ENCODE measurements around the gene KDM6A.
"Not testable (repeated sequence)": the region's sequence is repeated elsewhere in the genome, so short reads cannot be mapped to it uniquely, and the experiment has no call there.

Gene KDM6A

DNA sequence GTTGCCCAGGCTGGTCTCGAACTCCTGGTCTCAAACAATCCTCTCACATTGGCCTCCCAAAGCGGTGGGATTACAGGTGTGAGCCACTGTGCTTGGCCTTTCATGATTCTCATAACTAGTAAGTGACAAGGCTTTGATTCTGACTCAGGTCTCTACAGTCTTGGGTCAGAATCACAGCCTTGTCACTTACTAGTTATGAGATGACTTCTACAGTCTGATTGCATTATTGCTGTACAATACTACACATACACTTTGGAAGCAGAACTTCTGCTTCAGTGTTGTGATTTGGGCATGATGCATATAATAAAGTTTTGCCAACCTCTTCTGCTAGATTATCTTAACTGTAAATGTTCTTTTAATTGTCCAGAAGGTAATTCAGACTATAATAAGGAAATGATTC lies 123.3 kb downstream of the KDM6A start:
- H3K9me3 ChIP-seq (ENCODE audit: control insufficient read depth in 5 of 5, low read length in 5 of 5) = no peaks in the 10 kb centered on the region
- H3K9ac ChIP-seq (ENCODE audit: low read length in 5 of 5) = no peak overlapping the region
- H3K4me3 ChIP-seq (ENCODE audit: low read depth in 1 of 5, low read length in 5 of 5) = no peak overlapping the region
- H3K27me3 ChIP-seq (ENCODE audit: control insufficient read depth in 5 of 5, insufficient read depth in 4 of 5, low read length in 5 of 5) = no peaks in the 10 kb centered on the region
- no peaks in the 10 kb centered on the region for H3K36me3 ChIP-seq (ENCODE audit: control insufficient read depth in 5 of 5, insufficient read depth in 5 of 5, low read length in 5 of 5)
- peaks cover 0 to 22% (median 14%) of the 10 kb centered on the region in 5 donors for H3K4me1 ChIP-seq (ENCODE audit: control insufficient read depth in 5 of 5, insufficient read depth in 5 of 5, low read length in 5 of 5)
- H3K27ac ChIP-seq (ENCODE audit: low read depth, low read length) = no peak overlapping the region

DNA sequence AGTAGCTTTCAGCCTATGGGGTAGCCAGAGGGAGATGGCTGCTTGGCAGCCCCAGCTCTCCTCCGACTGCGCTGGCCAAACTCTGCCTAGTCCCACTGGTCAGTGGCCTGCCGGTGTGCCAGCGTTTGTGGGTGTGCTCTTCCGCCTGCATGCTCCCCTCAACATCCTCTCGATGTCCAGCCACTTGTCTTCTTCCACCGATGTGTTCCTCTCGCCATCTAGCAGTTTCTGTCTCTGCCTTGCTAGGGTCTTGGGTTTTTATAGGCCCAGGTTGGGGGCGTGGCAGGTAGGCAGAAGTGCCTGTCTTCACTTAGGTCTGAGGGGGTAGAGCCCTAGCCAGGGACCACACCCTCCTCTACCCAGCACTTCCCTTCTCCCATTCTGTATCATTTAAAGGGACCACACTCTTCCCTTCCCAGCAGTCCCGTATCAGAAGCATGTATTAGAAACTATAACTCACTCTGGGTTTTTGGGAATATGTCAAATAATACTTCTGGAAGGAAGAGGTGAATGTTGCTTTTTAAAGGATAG lies 124.4 kb downstream of the KDM6A start:
- H3K27me3 ChIP-seq (ENCODE audit: control insufficient read depth in 5 of 5, insufficient read depth in 4 of 5, low read length in 5 of 5) = no peaks in the 10 kb centered on the region
- no peak overlapping the region for H3K27ac ChIP-seq (ENCODE audit: low read depth, low read length)
- H3K9ac ChIP-seq (ENCODE audit: low read length in 5 of 5) = no peak overlapping the region
- peak overlapping the region in 1 of 5 donors; percentile 18 for H3K4me3 ChIP-seq (ENCODE audit: low read depth in 1 of 5, low read length in 5 of 5)
- peaks cover 0 to 27% (median 14%) of the 10 kb centered on the region in 5 donors for H3K4me1 ChIP-seq (ENCODE audit: control insufficient read depth in 5 of 5, insufficient read depth in 5 of 5, low read length in 5 of 5)
- H3K9me3 ChIP-seq (ENCODE audit: control insufficient read depth in 5 of 5, low read length in 5 of 5) = no peaks in the 10 kb centered on the region
- no peaks in the 10 kb centered on the region for H3K36me3 ChIP-seq (ENCODE audit: control insufficient read depth in 5 of 5, insufficient read depth in 5 of 5, low read length in 5 of 5)

DNA sequence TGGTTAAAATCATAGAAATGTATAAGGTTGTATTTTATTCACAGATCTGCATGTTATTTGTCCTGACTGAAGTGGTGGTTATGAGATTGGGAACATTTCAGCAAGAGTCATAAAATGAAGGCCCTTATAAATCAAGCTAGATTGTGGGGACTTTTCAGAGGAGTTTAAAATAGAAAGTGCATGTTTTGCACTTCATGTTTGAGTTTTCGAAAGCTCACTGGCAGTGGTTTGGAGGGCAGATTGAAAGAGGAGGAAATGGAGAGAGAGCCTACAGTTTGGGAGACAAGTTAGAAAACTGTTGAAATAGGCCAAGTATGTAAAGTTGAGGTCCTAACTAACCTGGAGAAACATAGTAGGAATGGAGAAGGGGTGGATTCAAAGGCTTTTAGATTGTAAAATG lies 124.9 kb downstream of the KDM6A start:
- Histone ChIP-seq H3K9me3 (ENCODE audit: control insufficient read depth in 5 of 5, low read length in 5 of 5) (no peaks in the 10 kb centered on the region), H3K36me3 (ENCODE audit: control insufficient read depth in 5 of 5, insufficient read depth in 5 of 5, low read length in 5 of 5) (no peaks in the 10 kb centered on the region), H3K9ac (ENCODE audit: low read length in 5 of 5) (no peak overlapping the region), H3K27me3 (ENCODE audit: control insufficient read depth in 5 of 5, insufficient read depth in 4 of 5, low read length in 5 of 5) (no peaks in the 10 kb centered on the region), H3K27ac (ENCODE audit: low read depth, low read length) (no peak overlapping the region), H3K4me3 (ENCODE audit: low read depth in 1 of 5, low read length in 5 of 5) (no peak overlapping the region), H3K4me1 (ENCODE audit: control insufficient read depth in 5 of 5, insufficient read depth in 5 of 5, low read length in 5 of 5) (peaks cover 0 to 27% (median 14%) of the 10 kb centered on the region in 5 donors)

DNA sequence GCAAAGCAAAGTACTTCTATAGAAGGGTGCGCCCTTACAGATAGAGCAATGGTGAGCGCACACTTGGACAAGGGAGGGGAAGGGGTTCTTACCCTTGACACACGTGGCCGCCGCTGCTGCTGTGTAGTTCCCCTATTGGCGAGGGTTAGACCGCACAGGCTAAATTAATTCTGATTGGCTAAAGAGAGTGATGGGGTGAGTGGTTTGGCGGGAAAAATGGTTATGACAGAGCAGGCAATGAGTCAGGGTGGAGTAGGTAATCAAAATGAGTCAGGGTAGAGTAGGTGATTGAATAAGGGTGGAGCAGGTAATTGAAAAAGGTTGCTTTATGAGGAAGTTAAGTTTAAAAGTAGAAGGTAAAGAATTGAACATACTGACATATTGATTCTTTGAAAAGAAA lies 126.2 kb downstream of the KDM6A start:
- not testable (repeated sequence) for H3K27me3 ChIP-seq (ENCODE audit: control insufficient read depth in 5 of 5, insufficient read depth in 4 of 5, low read length in 5 of 5); H3K9ac ChIP-seq (ENCODE audit: low read length in 5 of 5); H3K9me3 ChIP-seq (ENCODE audit: control insufficient read depth in 5 of 5, low read length in 5 of 5); H3K36me3 ChIP-seq (ENCODE audit: control insufficient read depth in 5 of 5, insufficient read depth in 5 of 5, low read length in 5 of 5); H3K27ac ChIP-seq (ENCODE audit: low read depth, low read length); H3K4me3 ChIP-seq (ENCODE audit: low read depth in 1 of 5, low read length in 5 of 5)
- peaks cover 0 to 31% (median 14%) of the 10 kb centered on the region in 5 donors for H3K4me1 ChIP-seq (ENCODE audit: control insufficient read depth in 5 of 5, insufficient read depth in 5 of 5, low read length in 5 of 5)

DNA sequence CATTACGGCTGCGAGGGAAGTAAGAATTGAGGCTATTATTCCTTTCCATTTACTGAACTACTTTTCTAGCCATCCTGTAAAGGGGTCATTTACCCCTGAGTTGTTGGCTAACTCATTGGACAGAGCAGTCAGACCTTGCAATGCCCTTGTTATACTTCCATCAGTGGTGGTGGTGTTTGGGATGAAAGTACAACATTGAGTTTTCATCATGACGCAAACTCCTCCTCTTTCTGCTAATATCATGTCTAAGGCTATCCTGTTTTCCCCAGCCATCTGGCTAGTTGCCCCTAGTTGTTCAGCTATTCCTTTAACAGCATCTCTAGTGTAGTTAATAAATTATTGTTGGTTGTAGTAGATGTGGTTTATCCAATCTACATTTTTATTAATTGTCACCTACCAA lies 126.9 kb downstream of the KDM6A start:
- H3K4me1 ChIP-seq (ENCODE audit: control insufficient read depth in 5 of 5, insufficient read depth in 5 of 5, low read length in 5 of 5) = peaks cover 0 to 33% (median 14%) of the 10 kb centered on the region in 5 donors
- not testable (repeated sequence) for H3K9ac ChIP-seq (ENCODE audit: low read length in 5 of 5); H3K27me3 ChIP-seq (ENCODE audit: control insufficient read depth in 5 of 5, insufficient read depth in 4 of 5, low read length in 5 of 5); H3K4me3 ChIP-seq (ENCODE audit: low read depth in 1 of 5, low read length in 5 of 5); H3K36me3 ChIP-seq (ENCODE audit: control insufficient read depth in 5 of 5, insufficient read depth in 5 of 5, low read length in 5 of 5); H3K27ac ChIP-seq (ENCODE audit: low read depth, low read length); H3K9me3 ChIP-seq (ENCODE audit: control insufficient read depth in 5 of 5, low read length in 5 of 5)

DNA sequence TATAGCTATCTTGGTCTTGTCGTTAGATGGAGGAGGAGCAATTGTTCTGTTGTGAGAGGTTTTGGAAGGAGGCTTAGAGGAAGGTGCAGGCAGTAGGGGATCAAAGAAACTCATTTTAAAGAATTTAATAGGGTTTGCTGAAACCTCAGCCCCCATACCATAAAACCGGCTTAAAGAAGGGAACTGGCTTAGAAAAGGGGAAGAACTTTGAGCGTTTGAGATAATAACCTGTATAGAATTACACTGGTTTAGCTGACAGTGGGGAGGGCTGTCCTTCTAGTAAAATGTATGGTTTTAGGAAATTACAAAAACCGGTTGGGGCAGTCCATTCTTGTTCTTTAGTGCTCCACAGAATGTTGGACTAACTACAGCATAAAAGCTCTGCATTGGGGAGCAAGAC lies 128.1 kb downstream of the KDM6A start:
- no peak overlapping the region for H3K9ac ChIP-seq (ENCODE audit: low read length in 5 of 5)
- H3K36me3 ChIP-seq (ENCODE audit: control insufficient read depth in 5 of 5, insufficient read depth in 5 of 5, low read length in 5 of 5) = no peaks in the 10 kb centered on the region
- peaks cover 0 to under 1% (median 0%) of the 10 kb centered on the region in 5 donors for H3K9me3 ChIP-seq (ENCODE audit: control insufficient read depth in 5 of 5, low read length in 5 of 5)
- H3K27ac ChIP-seq (ENCODE audit: low read depth, low read length) = no peak overlapping the region
- H3K27me3 ChIP-seq (ENCODE audit: control insufficient read depth in 5 of 5, insufficient read depth in 4 of 5, low read length in 5 of 5) = no peaks in the 10 kb centered on the region
- H3K4me3 ChIP-seq (ENCODE audit: low read depth in 1 of 5, low read length in 5 of 5) = no peak overlapping the region
- peaks cover 0 to 33% (median 14%) of the 10 kb centered on the region in 5 donors for H3K4me1 ChIP-seq (ENCODE audit: control insufficient read depth in 5 of 5, insufficient read depth in 5 of 5, low read length in 5 of 5)

DNA sequence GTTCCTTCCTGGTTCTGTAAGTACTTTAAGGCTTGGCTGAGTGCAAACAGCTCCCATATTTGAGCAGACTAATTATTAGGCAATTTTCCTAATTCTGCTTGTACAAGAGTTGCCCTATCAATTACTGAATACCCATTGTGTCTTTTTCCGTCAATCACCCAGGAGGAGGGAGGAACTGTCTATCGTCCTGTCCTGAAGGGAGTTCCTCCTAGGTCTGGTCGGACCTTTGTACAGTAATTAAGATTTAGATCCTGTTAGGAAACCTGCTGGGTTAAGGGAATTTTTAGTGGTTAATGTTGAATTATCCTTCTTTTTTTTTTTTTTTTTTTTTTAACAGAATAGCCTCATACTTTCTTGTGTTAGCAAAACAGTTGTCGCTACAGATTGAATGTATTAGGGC lies 130.1 kb downstream of the KDM6A start:
- H3K27ac ChIP-seq (ENCODE audit: low read depth, low read length) = no peak overlapping the region
- H3K9me3 ChIP-seq (ENCODE audit: control insufficient read depth in 5 of 5, low read length in 5 of 5) = peaks cover 0 to 10% (median 4%) of the 10 kb centered on the region in 5 donors
- H3K9ac ChIP-seq (ENCODE audit: low read length in 5 of 5) = no peak overlapping the region
- H3K4me3 ChIP-seq (ENCODE audit: low read depth in 1 of 5, low read length in 5 of 5) = no peak overlapping the region
- no peaks in the 10 kb centered on the region for H3K27me3 ChIP-seq (ENCODE audit: control insufficient read depth in 5 of 5, insufficient read depth in 4 of 5, low read length in 5 of 5)
- no peaks in the 10 kb centered on the region for H3K36me3 ChIP-seq (ENCODE audit: control insufficient read depth in 5 of 5, insufficient read depth in 5 of 5, low read length in 5 of 5)
- H3K4me1 ChIP-seq (ENCODE audit: control insufficient read depth in 5 of 5, insufficient read depth in 5 of 5, low read length in 5 of 5) = peaks cover 0 to 22% (median 2%) of the 10 kb centered on the region in 5 donors

DNA sequence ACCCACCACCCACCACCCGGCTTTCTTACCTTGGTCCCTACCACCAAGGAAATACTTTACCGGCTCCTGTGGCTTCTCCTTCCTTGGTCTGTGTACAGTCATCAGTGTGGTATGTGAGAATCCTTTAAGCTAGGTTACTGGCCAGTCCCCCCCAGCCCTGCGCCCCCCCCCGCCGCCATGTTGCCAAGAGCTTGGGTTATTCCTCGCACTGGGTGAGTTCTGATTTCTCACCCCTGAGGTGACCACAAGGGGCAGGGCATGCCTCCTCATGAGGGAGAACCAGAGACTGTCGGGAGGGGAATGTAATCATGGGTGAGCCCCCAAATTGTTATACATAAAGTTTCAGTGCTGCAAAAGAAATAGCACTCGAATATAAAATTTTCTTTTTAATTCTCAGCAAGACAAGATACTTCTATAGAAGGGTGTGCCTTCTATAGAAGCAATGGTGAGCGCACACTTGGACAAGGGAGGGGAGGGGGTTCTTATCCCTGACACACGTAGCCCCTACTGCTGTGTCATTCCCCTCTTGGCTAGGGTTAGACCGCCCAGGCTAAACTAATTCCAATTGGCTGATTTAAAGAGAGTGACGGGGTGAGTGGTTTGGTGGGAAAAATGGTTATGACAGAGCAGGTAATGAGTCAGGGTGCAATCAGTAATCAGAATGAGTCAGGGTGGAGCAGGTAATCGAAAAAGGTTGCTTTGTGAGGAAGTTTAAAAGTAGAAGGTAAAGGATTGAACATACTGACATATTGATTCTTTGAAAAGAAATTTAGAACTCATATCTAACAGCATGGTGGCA lies 133.2 kb downstream of the KDM6A start:
- H3K9ac ChIP-seq (ENCODE audit: low read length in 5 of 5) = no peak overlapping the region
- H3K27ac ChIP-seq (ENCODE audit: low read depth, low read length) = no peak overlapping the region
- H3K36me3 ChIP-seq (ENCODE audit: control insufficient read depth in 5 of 5, insufficient read depth in 5 of 5, low read length in 5 of 5) = no peaks in the 10 kb centered on the region
- no peaks in the 10 kb centered on the region for H3K27me3 ChIP-seq (ENCODE audit: control insufficient read depth in 5 of 5, insufficient read depth in 4 of 5, low read length in 5 of 5)
- peaks cover 0 to 19% (median 5%) of the 10 kb centered on the region in 5 donors for H3K4me1 ChIP-seq (ENCODE audit: control insufficient read depth in 5 of 5, insufficient read depth in 5 of 5, low read length in 5 of 5)
- H3K4me3 ChIP-seq (ENCODE audit: low read depth in 1 of 5, low read length in 5 of 5) = no peak overlapping the region
- peaks cover 0 to 10% (median 4%) of the 10 kb centered on the region in 5 donors for H3K9me3 ChIP-seq (ENCODE audit: control insufficient read depth in 5 of 5, low read length in 5 of 5)

DNA sequence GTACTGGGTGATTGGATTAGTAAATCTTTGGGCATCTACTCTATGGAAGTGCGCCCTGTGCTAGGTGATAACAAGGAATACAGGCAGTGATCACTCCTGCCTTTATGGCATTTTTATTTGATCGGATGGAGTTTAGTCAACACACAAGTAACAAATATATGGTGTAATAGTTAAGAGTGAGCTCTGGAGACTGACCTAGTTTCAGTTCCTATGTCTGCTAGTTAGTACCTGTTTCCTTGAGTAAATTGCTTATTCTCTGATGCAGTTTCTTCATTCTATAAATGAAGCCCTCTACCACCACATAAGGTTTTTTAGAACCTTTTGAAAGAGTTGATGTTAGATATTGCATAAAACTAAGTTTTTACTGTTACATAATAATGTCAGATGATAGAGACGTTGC lies 134.6 kb downstream of the KDM6A start:
- H3K4me1 ChIP-seq (ENCODE audit: control insufficient read depth in 5 of 5, insufficient read depth in 5 of 5, low read length in 5 of 5) = peaks cover 0 to 14% (median 5%) of the 10 kb centered on the region in 5 donors
- H3K36me3 ChIP-seq (ENCODE audit: control insufficient read depth in 5 of 5, insufficient read depth in 5 of 5, low read length in 5 of 5) = no peaks in the 10 kb centered on the region
- H3K27ac ChIP-seq (ENCODE audit: low read depth, low read length) = no peak overlapping the region
- H3K27me3 ChIP-seq (ENCODE audit: control insufficient read depth in 5 of 5, insufficient read depth in 4 of 5, low read length in 5 of 5) = no peaks in the 10 kb centered on the region
- H3K4me3 ChIP-seq (ENCODE audit: low read depth in 1 of 5, low read length in 5 of 5) = no peak overlapping the region
- H3K9me3 ChIP-seq (ENCODE audit: control insufficient read depth in 5 of 5, low read length in 5 of 5) = peaks cover 0 to 10% (median 4%) of the 10 kb centered on the region in 5 donors
- no peak overlapping the region for H3K9ac ChIP-seq (ENCODE audit: low read length in 5 of 5)

DNA sequence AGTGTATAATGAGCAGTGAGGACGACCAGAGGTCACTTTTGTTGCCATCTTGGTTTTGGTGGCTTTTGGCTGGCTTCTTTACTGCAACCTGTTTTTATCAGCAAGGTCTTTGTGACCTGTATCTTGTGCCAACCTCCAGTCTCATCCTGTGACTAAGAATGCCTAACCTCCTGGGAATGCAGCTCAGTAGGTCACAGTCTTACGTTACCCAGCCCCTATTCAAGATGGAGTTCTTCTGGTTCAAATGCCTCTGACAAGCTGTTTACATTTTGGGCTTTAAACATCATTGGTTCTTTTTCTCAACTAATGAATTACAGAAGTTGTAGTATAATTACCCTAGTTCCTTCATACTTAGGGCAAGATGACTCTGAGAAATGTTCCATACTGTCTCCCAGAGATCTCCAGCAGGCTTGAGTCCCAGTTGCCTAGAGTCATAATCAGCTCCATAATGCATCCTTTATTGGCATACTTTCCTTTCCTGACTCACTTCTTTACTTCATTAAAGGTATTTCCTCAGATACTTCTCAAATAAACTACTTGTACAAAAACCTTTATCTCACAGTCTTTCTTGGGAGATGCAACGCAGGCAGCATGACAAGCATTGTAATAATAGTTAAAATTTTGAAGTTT lies 136.5 kb downstream of the KDM6A start:
- Histone ChIP-seq H3K36me3 (ENCODE audit: control insufficient read depth in 5 of 5, insufficient read depth in 5 of 5, low read length in 5 of 5) (no peaks in the 10 kb centered on the region), H3K27ac (ENCODE audit: low read depth, low read length) (no peak overlapping the region), H3K27me3 (ENCODE audit: control insufficient read depth in 5 of 5, insufficient read depth in 4 of 5, low read length in 5 of 5) (no peaks in the 10 kb centered on the region), H3K4me3 (ENCODE audit: low read depth in 1 of 5, low read length in 5 of 5) (no peak overlapping the region), H3K9ac (ENCODE audit: low read length in 5 of 5) (no peak overlapping the region), H3K9me3 (ENCODE audit: control insufficient read depth in 5 of 5, low read length in 5 of 5) (peaks cover 0 to 10% (median 4%) of the 10 kb centered on the region in 5 donors), H3K4me1 (ENCODE audit: control insufficient read depth in 5 of 5, insufficient read depth in 5 of 5, low read length in 5 of 5) (peaks cover 0 to 7% (median 5%) of the 10 kb centered on the region in 5 donors)

All from subcutaneous abdominal adipose tissue (tissue), 5 donors.